Ascending aorta (tissue), 2 donors: ENCODE measurements around the gene CFC1B. TPM values are rescaled to one million over a fixed set of nuclear protein-coding genes. Genes with fewer than 3 reads are reported as not detected.
"Not testable (repeated sequence)": the region's sequence is repeated elsewhere in the genome, so short reads cannot be mapped to it uniquely, and the experiment has no call there.

Experiments
- DNase-seq, 2 donors: peaks; one replicate each; pipeline ENCODE4 v3.0.0-alpha.2; 2019; ENCODE audit warnings: low spot score in 2 of 2
- H3K27ac ChIP-seq, 2 donors: fragments of 200-600 bp; sonication (generic); one replicate each; pipeline ENCODE4 v1.5.1; 2016 to 2017; ENCODE audit warnings: mild to moderate bottlenecking in 1 of 2
- H3K27me3 ChIP-seq: fragments of 200-600 bp; sonication (generic); one replicate; pipeline ENCODE4 v1.5.1; 2017
- H3K36me3 ChIP-seq, 2 donors: fragments of 200-600 bp; sonication (generic); one replicate each; pipeline ENCODE4 v1.5.1; 2016
- H3K4me1 ChIP-seq, 2 donors: fragments of 200-600 bp; sonication (generic); one replicate each; pipeline ENCODE4 v1.5.1; 2016 to 2017; ENCODE audit warnings: mild to moderate bottlenecking in 1 of 2
- H3K4me3 ChIP-seq, 2 donors: fragments of 200-600 bp; sonication (generic); one replicate each; pipeline ENCODE4 v1.5.1; 2016 to 2017; ENCODE audit warnings: mild to moderate bottlenecking in 1 of 2
- H3K9me3 ChIP-seq, 2 donors: fragments of 200-600 bp; sonication (generic); one replicate each; pipeline ENCODE4 v1.5.1; 2016
- intact Hi-C: fragments of 100-400 bp; cut with DNase I; formaldehyde crosslinking; loops from one replicate; pipeline ENCODE4 v1.15.1; 2023
- total RNA-seq: library from RNA; depleted of rRNA; stranded (reverse); fragments of >200 nt; gene quantifications from one replicate; pipeline ENCODE4 v1.1.0, GENCODE V29; 2016

The CFC1B gene
- not detected for total RNA-seq

GRCh38 chr2:130520992-130521391 lies at the start of gene CFC1B:
Gene CFC1B (plus strand): TSS chr2:130521222. CDS start chr2:130521485, 263 bp downstream.
- H3K4me3 ChIP-seq, H3K4me1 ChIP-seq, H3K27ac ChIP-seq, H3K36me3 ChIP-seq, intact Hi-C loops, DNase-seq, H3K27me3 ChIP-seq, H3K9me3 ChIP-seq: not testable (repeated sequence)

DNA sequence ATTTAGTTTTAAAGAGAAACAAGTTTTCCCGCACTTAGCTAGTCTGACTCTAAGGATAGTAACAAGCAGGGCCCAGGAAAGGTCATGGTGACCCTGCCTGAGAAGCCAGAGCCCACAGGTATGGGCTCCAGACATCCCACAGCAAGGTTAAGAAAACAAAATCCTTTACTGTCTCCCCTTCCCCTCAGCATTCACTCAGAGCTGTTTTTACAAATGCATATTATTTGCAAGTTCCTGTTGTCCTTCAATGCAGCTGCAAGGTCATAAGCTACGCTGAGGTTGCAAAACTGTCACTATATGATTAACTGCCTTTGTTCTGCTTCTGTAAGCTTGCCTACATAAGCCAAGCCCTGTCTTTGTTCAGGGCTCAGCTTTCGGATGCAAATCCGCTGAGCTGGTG lies 29.9 kb upstream of the CFC1B start:
- intact Hi-C loops, H3K27me3 ChIP-seq, DNase-seq: not testable (repeated sequence)

GRCh38 chr2:130509228-130509627 lies 11.8 kb upstream of the CFC1B start, which contains the start of gene POTEI:
Gene POTEI (minus strand): TSS chr2:130509328. CDS start chr2:130509235, 93 bp downstream.
- H3K27ac ChIP-seq, H3K36me3 ChIP-seq, H3K27me3 ChIP-seq, H3K4me3 ChIP-seq, intact Hi-C loops, H3K9me3 ChIP-seq, DNase-seq, H3K4me1 ChIP-seq: not testable (repeated sequence)

More for the DNA sequence above, 29.9 kb upstream of the CFC1B start:
- H3K27ac ChIP-seq, H3K4me1 ChIP-seq, H3K9me3 ChIP-seq, H3K4me3 ChIP-seq, H3K36me3 ChIP-seq: not testable (repeated sequence)

- H3K4me3 ChIP-seq, H3K27me3 ChIP-seq, H3K27ac ChIP-seq, H3K36me3 ChIP-seq, DNase-seq, H3K9me3 ChIP-seq, intact Hi-C loops, H3K4me1 ChIP-seq: not testable (repeated sequence)
Measured at GRCh38 chr2:130510807-130511746, 9.9 kb upstream of the CFC1B start.

DNA sequence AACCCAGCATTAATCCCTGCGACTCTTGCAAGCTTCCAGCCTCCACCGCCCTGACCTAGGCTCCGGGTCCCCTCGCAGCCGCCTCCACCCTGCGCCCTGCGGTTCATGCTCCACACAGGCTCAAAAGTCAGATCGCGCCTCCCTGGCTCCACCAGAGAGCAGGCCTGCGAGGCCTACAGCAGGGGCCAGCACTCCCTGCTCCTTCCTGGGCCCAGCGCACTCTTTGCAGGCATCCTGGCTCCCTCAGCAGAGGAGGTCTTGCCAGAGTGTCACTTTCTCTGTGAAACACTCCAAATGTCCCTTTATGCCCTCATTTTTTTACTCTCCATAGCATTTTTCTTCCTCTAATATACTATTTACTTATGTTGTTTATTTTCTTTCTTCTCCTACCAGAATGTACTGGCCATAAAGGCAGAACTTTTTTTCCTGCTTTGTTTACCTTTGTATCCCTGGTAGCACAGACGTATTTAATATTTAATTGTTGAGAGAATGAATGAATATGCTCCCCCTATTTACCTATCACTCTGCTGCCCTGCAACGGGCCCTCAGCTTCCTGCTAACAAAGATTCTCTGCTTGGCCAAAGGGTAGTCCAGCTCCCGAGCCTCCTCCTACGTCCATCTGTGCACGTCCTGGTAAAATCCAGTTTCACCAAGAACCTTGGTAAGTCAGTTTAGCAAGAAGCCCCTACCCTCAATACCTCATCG lies 9.1 kb upstream of the CFC1B start:
- H3K27ac ChIP-seq, intact Hi-C loops, H3K27me3 ChIP-seq, H3K9me3 ChIP-seq, H3K36me3 ChIP-seq, H3K4me1 ChIP-seq, H3K4me3 ChIP-seq, DNase-seq: not testable (repeated sequence)

- DNase-seq, H3K27me3 ChIP-seq, H3K27ac ChIP-seq, H3K36me3 ChIP-seq, intact Hi-C loops, H3K4me1 ChIP-seq, H3K9me3 ChIP-seq, H3K4me3 ChIP-seq: not testable (repeated sequence)
Measured at GRCh38 chr2:130518516-130519106, 2.4 kb upstream of the CFC1B start.

- H3K27me3 ChIP-seq, intact Hi-C loops: not testable (repeated sequence)
Measured at GRCh38 chr2:130522390-130522789, 1.4 kb downstream of the CFC1B start.

DNA sequence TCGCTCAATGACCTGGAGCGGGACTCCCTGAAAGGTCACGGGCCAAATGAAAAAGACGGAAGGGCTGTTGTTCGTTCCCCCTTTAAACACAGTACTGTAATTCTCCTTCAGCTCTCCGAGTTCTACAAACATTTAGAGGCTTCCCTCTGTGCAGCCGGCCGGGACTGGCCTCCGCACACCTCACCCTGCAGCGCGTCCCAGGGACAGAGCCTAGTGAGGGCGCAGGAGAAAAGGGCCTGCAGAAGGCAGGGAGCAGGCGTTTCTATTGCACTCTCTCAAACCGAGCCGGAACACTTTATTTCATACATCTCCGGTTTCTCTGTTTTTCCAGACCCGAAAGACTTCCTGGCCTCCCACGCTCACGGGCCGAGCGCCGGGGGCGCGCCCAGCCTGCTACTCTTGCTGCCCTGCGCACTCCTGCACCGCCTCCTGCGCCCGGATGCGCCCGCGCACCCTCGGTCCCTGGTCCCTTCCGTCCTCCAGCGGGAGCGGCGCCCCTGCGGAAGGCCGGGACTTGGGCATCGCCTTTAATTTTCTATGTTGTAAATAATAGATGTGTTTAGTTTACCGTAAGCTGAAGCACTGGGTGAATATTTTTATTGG lies 6.4 kb downstream of the CFC1B start:
- H3K4me3 ChIP-seq, DNase-seq, H3K36me3 ChIP-seq, intact Hi-C loops, H3K27me3 ChIP-seq, H3K27ac ChIP-seq, H3K9me3 ChIP-seq, H3K4me1 ChIP-seq: not testable (repeated sequence)

More at GRCh38 chr2:130522390-130522789, 1.4 kb downstream of the CFC1B start:
- H3K36me3 ChIP-seq, H3K4me1 ChIP-seq, H3K27ac ChIP-seq, DNase-seq, H3K4me3 ChIP-seq, H3K9me3 ChIP-seq: not testable (repeated sequence)

DNA sequence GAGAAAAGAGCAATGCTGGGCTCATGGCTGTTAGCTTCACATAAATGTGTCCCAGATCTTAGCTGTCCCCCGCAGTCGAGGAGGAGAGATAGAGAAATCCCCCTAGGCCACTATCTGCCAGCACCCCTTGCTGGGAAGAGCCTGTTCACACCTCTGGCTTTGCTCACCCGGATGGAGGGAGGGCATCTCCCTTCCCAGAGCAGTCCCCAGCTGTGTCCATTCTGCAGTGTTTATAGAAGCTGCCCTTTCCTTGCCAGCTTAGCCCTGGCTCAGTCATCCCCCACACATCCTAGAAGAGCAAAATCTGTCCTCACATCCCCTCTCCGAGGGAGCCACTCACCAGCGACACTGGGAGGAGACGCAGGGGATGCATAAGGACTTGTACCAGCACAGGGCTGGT lies 8.5 kb downstream of the CFC1B start:
- H3K4me3 ChIP-seq, DNase-seq, H3K4me1 ChIP-seq, H3K9me3 ChIP-seq, H3K27ac ChIP-seq, H3K36me3 ChIP-seq, H3K27me3 ChIP-seq, intact Hi-C loops: not testable (repeated sequence)

DNA sequence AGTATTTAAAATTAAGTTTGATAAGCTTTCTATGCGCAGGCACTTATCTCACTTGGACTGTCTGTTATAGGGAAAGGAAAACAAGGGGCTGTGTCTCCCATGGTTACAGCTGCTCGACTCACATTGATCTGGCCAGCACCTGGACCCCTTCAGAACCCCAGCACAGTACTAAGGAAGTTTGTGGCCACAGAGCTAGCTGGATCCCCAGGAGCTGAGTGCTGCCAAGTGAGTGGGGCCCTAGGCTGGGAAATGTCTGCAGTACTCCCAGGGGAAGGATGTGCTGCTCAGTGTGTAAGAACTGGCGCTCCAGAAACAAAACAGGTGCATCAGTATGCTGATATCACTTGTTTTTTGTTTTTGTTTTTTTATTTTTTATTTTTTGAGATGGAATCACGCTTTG lies 9.2 kb downstream of the CFC1B start:
- intact Hi-C loops, H3K4me1 ChIP-seq, H3K9me3 ChIP-seq, DNase-seq, H3K27me3 ChIP-seq, H3K4me3 ChIP-seq, H3K27ac ChIP-seq, H3K36me3 ChIP-seq: not testable (repeated sequence)

DNA sequence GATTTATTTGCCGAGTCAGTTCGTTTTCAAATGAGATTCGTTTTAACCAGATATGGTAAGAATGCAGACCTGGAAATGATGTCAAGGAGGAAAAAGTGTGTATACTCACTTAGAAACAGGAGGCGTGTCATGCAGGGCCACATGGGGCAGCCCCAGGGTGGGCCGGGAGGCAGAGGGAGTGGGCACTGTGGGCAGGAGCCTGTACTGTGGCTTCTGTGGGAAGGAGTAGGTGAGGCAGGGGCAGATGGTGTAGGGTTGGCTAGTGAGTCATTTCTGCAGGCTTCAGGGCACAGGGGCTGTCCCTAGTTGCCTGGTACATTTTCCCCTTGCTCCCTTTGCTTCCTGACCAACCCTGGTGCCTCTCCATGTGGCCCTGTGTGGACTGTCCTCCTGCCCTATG lies 10.2 kb downstream of the CFC1B start:
- intact Hi-C loops, H3K36me3 ChIP-seq: not testable (repeated sequence)

DNA sequence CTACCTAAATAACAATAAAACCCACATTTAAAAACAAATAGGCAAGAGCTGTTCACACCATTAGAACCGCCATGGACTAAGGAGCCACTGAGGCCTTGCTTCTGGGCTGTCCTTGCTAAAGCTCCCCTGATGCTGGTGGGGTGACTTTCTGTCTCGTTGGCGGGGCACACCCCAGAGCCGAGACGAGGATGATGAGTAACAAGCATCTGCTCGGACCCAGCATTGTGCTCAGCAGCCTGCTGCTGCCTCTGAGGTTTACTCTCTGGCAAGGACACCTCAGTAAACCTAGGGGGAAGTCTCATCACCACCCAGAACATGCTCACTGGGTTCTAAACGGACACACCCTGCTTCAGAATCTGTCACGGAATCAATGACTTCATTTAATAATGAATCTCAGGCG lies 10.7 kb downstream of the CFC1B start:
- H3K4me3 ChIP-seq, H3K36me3 ChIP-seq, DNase-seq, H3K27ac ChIP-seq, H3K9me3 ChIP-seq, intact Hi-C loops, H3K4me1 ChIP-seq, H3K27me3 ChIP-seq: not testable (repeated sequence)

More for the DNA sequence above, 10.2 kb downstream of the CFC1B start:
- not testable (repeated sequence) for DNase-seq, H3K4me1 ChIP-seq, H3K4me3 ChIP-seq, H3K9me3 ChIP-seq, H3K27ac ChIP-seq, H3K27me3 ChIP-seq

GRCh38 chr2:130536654-130537053 lies 15.6 kb downstream of the CFC1B start:
- H3K4me3 ChIP-seq, intact Hi-C loops, H3K36me3 ChIP-seq, H3K27ac ChIP-seq, DNase-seq, H3K9me3 ChIP-seq, H3K4me1 ChIP-seq, H3K27me3 ChIP-seq: not testable (repeated sequence)
